RWPE1 (cell line): ENCODE results near the gene ABCB10.
"Not testable (repeated sequence)": the region's sequence is repeated elsewhere in the genome, so short reads cannot be mapped to it uniquely, and the experiment has no call there.

Experiments
- CTCF ChIA-PET: fragments of 350-600 bp; sonication (Branson Sonifier 250); formaldehyde crosslinking; extraction: SDS; loops from one replicate; lab custom pipeline; 2021; lab: Yijun Ruan, JAX
- POLR2A ChIA-PET: fragments of 400-600 bp; formaldehyde crosslinking; extraction: SDS; loops from one replicate; lab custom pipeline; 2020; ENCODE audit warnings: antibody characterized with exemption; ENCODE audit not compliant: low non-redundant PET; lab: Yijun Ruan, JAX
- DNase-seq: peaks from one replicate; pipeline ENCODE4 v3.0.0; 2012; ENCODE audit warnings: low spot score
- H3K27ac ChIP-seq: fragments of 450-650 bp; 2 replicates; pipeline ENCODE4 v1.5.1; 2017
- CTCF ChIP-seq: fragments of 450-650 bp; conservative IDR thresholded peaks from 2 replicates; pipeline ENCODE4 v1.5.1; 2017; ENCODE audit warnings: low read depth, mild to moderate bottlenecking

ABCB10 gene

DNA sequence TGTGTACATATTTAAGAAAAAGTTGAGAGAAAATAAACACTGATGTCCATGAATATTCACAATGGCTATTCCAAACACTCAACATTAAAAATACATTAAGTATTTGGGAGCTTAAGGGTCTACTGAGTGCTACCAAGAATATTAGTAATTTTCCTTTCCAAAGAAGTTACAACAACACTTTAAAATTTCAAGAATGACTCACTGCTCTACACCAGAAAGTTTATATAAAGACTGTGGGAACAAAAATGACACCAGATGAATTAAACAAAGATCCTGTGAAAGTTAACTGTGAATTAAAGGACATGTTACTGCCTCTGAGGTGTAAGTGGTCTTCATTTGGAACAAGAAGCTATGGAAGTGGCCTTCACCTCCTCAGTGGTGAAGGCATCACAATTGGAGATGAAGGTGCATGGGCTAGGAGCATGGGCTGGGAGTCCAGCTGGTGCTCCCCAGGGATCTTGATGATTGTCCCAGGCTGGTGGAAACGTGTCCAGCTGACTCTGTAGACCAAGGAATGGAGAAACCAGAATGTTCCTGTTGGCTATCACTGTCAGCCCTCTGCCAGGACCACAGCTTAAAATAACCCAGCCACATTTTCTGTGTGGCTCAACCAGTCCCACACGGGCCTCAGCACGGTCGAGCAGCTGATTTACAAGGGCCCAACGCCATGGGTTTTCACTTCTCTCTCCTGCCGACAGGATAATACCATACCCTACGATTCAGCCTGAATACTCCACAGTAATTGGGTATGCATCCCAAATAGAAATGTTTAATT, 38.6 kb upstream of the ABCB10 start:
- TF ChIP-seq CTCF = no peak
- H3K27ac ChIP-seq = no peak overlapping the region
- no peak for DNase-seq
- CTCF ChIA-PET = no interaction called here
- POLR2A ChIA-PET = no interaction called here

- POLR2A ChIA-PET = not testable (repeated sequence)
- CTCF ChIA-PET = interaction anchor here (0.7 kb wide), 1 partner anchor 65 kb away, joined by 5 read pairs; no protein-coding TSS in a partner anchor
Measured at GRCh38 chr1:229595876-229596275, 37.4 kb upstream of the ABCB10 start.

GRCh38 chr1:229594227-229595008, 35.9 kb upstream of the ABCB10 start:
- ChIA-PET CTCF (interaction anchor here (0.8 kb wide), 1 partner anchor 36 kb away, joined by 3 read pairs; the partner anchor contains the start of gene ABCB10), POLR2A (no interaction called here)
- no peak for TF ChIP-seq CTCF
- no peak overlapping the region for H3K27ac ChIP-seq
- DNase-seq = no peak

More at GRCh38 chr1:229595876-229596275, 37.4 kb upstream of the ABCB10 start:
- not testable (repeated sequence) for DNase-seq, H3K27ac ChIP-seq

DNA sequence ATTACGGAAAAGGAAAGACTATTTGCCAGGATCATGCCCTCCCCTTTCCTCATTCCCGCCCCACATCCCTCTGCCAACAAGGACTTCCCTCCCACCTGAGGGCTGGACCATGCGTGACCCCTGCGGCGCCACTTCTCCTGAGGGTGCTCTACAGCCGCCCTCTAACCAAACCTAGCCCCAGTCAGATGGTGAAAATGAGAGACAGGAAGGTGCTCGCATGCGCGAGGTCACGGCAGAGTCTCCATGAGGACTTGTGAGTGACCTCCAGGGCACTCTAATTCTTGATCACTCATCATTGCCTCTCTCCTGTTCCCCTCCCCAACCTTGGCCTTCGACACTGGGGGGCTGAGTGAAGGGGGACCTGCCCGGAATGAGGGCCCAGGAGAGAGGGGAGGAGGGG, 35.3 kb upstream of the ABCB10 start:
- no peak overlapping the region for H3K27ac ChIP-seq
- no peak for DNase-seq
- POLR2A ChIA-PET = no interaction called here
- CTCF ChIA-PET = interaction anchor here (0.8 kb wide), 1 partner anchor 35 kb away, joined by 3 read pairs; the partner anchor contains the start of gene ABCB10
- no peak for TF ChIP-seq CTCF

- H3K27ac ChIP-seq = no peak overlapping the region
- ChIA-PET CTCF (no interaction called here), POLR2A (no interaction called here)
- no peak for TF ChIP-seq CTCF
- DNase-seq = no peak
Measured at GRCh38 chr1:229590119-229590518, 31.6 kb upstream of the ABCB10 start.

GRCh38 chr1:229585338-229585737, 26.8 kb upstream of the ABCB10 start:
- TF ChIP-seq CTCF = no peak
- H3K27ac ChIP-seq = no peak overlapping the region
- no peak for DNase-seq
- ChIA-PET POLR2A (no interaction called here), CTCF (no interaction called here)
